Endothelial cell of umbilical vein (primary cell): ENCODE results near the gene DRP2. TPM values are rescaled to one million over a fixed set of nuclear protein-coding genes. Genes with fewer than 3 reads are reported as not detected.

ENCODE experiments used
- BruUV-seq: library from RNA; stranded (reverse); fragments of 400-500 nt; replicated peaks from 2 replicates; lab custom pipeline; 2021; lab: Mats Ljungman, UMichigan
- CTCF ChIA-PET: fragments of 300-600, 350-600 bp; sonication (Branson Sonifier 250); formaldehyde crosslinking; loops from one replicate; lab custom pipeline; 2021; ENCODE audit warnings: antibody characterized with exemption, inconsistent platforms; lab: Charles Lee
- POLR2A ChIA-PET: fragments of 300-600, 350-600 bp; sonication (Branson Sonifier 250); formaldehyde crosslinking; loops from one replicate; lab custom pipeline; 2021; ENCODE audit warnings: antibody characterized with exemption, inconsistent platforms; lab: Charles Lee
- DNase-seq: peaks from one replicate; pipeline ENCODE4 v3.0.0-alpha.2; 2011; ENCODE audit warnings: low read depth, low spot score
- FAIRE-seq: peaks from 2 replicates; lab custom pipeline; 2011; peaks lifted over from hg19 to GRCh38; lab: Jason Lieb, UNC
- H2AFZ ChIP-seq: 2 replicates; pipeline ENCODE4 v1.6.0; 2012; ENCODE audit warnings: low read depth, low read length, control low read depth, inconsistent platforms
- H3K27ac ChIP-seq: 2 replicates; pipeline ENCODE4 v1.5.1; 2011; ENCODE audit warnings: low read depth, mild to moderate bottlenecking, control low read depth, low read length, moderate library complexity; ENCODE audit not compliant: insufficient read depth
- H3K27me3 ChIP-seq, 2 experiments: 2 replicates each; pipeline versions ENCODE4 v1.6.0 to v1.6.1; 2011; ENCODE audit warnings: low read length in 2 of 2, mixed read lengths in 1 of 2; ENCODE audit not compliant: control insufficient read depth in 2 of 2, insufficient read depth in 2 of 2
- H3K36me3 ChIP-seq, 2 experiments: 2 replicates in 1 of 2; 3 replicates in 1 of 2; pipeline ENCODE4 v1.5.1; 2011; ENCODE audit warnings: low read length in 2 of 2, mild to moderate bottlenecking in 1 of 2, moderate library complexity in 1 of 2; ENCODE audit not compliant: control insufficient read depth in 2 of 2, insufficient read depth in 2 of 2; ENCODE audit errors: extremely low read depth in 1 of 2
- H3K4me1 ChIP-seq: 3 replicates; pipeline ENCODE4 v1.5.1; 2011; ENCODE audit warnings: mild to moderate bottlenecking, low read length; ENCODE audit not compliant: control insufficient read depth, insufficient read depth; ENCODE audit errors: extremely low read depth
- H3K4me2 ChIP-seq: 2 replicates; pipeline ENCODE4 v1.6.1; 2011; ENCODE audit warnings: low read length, control low read depth, mixed read lengths; ENCODE audit not compliant: insufficient read depth
- H3K4me3 ChIP-seq, 3 experiments: fragments of 200-600 bp in 1 of 3; sonication (generic), shearing (Covaris generic) in 1 of 3; replicated peaks in 1 of 3; 2 replicates each; pipeline ENCODE4 v1.5.1; 2011 to 2016; ENCODE audit warnings: control low read depth in 3 of 3, low read length in 3 of 3, mild to moderate bottlenecking in 2 of 3, inconsistent platforms in 1 of 3, low read depth in 1 of 3, moderate library complexity in 1 of 3; ENCODE audit not compliant: insufficient read depth in 1 of 3
- H3K79me2 ChIP-seq: 2 replicates; pipeline ENCODE4 v1.6.0; 2012; ENCODE audit warnings: low read length, inconsistent platforms; ENCODE audit not compliant: control insufficient read depth, insufficient read depth
- H3K9ac ChIP-seq: replicated peaks from 2 replicates; pipeline ENCODE3; 2011; ENCODE audit warnings: low read length, control low read depth; ENCODE audit not compliant: insufficient read depth; ENCODE audit errors: extremely low read depth
- H3K9me1 ChIP-seq: replicated peaks from 3 replicates; pipeline ENCODE4 v1.6.0; 2011; ENCODE audit warnings: mild to moderate bottlenecking, low read length; ENCODE audit not compliant: control insufficient read depth, insufficient read depth; ENCODE audit errors: extremely low read depth
- H3K9me3 ChIP-seq: replicated peaks from 2 replicates; pipeline ENCODE4 v1.5.1; 2012; ENCODE audit warnings: low read length, inconsistent platforms; ENCODE audit not compliant: control insufficient read depth, insufficient read depth
- H4K20me1 ChIP-seq: replicated peaks from 2 replicates; pipeline ENCODE3; 2011; ENCODE audit warnings: mild to moderate bottlenecking, low read length; ENCODE audit not compliant: control insufficient read depth, insufficient read depth; ENCODE audit errors: extremely low read depth
- EZH2 ChIP-seq: IDR thresholded peaks from 2 replicates; pipeline ENCODE4 v1.6.1; 2012; ENCODE audit warnings: borderline replicate concordance, low read depth, mild to moderate bottlenecking, moderate library complexity, low read length, inconsistent platforms; ENCODE audit not compliant: severe bottlenecking
- FOS ChIP-seq: IDR thresholded peaks from 2 replicates; pipeline ENCODE4 v1.6.1; 2011; ENCODE audit warnings: mild to moderate bottlenecking, low read length, moderate library complexity, borderline replicate concordance; ENCODE audit not compliant: insufficient read depth
- GATA2 ChIP-seq: IDR thresholded peaks from 2 replicates; pipeline ENCODE4 v1.7.0; 2011; ENCODE audit warnings: low read depth, mild to moderate bottlenecking, moderate library complexity, mixed read lengths, low read length; ENCODE audit not compliant: insufficient read length, insufficient read depth
- JUN ChIP-seq: IDR thresholded peaks from 2 replicates; pipeline ENCODE4 v1.6.1; 2011; ENCODE audit warnings: borderline replicate concordance, low read depth; ENCODE audit not compliant: insufficient read length, insufficient read depth
- MYC ChIP-seq: IDR thresholded peaks from one replicate; pipeline ENCODE4 v1.6.1; 2011; ENCODE audit warnings: mild to moderate bottlenecking, low read depth, low read length
- POLR2A ChIP-seq: IDR thresholded peaks from 2 replicates; pipeline ENCODE4 v1.6.1; 2012; ENCODE audit warnings: low read depth, mild to moderate bottlenecking, control low read depth, low read length
- POLR2AphosphoS5 ChIP-seq: IDR thresholded peaks from 2 replicates; pipeline ENCODE4 v1.6.1; 2012; ENCODE audit warnings: low read depth, mild to moderate bottlenecking, control low read depth, low read length, moderate library complexity; ENCODE audit not compliant: insufficient read depth
- dilution Hi-C: fragments of 300-500 bp; cut with MboI; formaldehyde crosslinking; loops from one replicate; pipeline ENCODE4 v1.15.0; 2019; ENCODE audit warnings: low sequenced_read_pairs; ENCODE audit not compliant: extremely low pct_ligation_motif_present
- intact Hi-C: fragments of 100-400 bp; cut with micrococcal nuclease; formaldehyde crosslinking; loops from one replicate; pipeline ENCODE4 v1.10.0; 2022
- polyA plus RNA-seq, 4 experiments: library from polyadenylated mRNA; depleted of rRNA in 3 of 4; stranded (reverse) in 3 of 4; unstranded in 1 of 4; fragments of >200 nt; gene quantifications; 2 replicates each; pipeline versions ENCODE4 v1.2.1 to v1.2.3, GENCODE V29; 2011 to 2012; ENCODE audit warnings: missing spikeins in 1 of 4
- total RNA-seq: library from RNA; stranded (reverse); gene quantifications from 2 replicates; pipeline ENCODE4 v1.2.3, GENCODE V29; 2021
- TF ChIP-seq, protein P1 (sequence below), 2 donors: IDR thresholded peaks; 1 replicate in 1 of 2; 2 replicates in 1 of 2; pipeline ENCODE4 v1.5.1; 2011; ENCODE audit warnings: low read length in 2 of 2, mild to moderate bottlenecking in 2 of 2, moderate library complexity in 2 of 2, control low read depth in 1 of 2, inconsistent platforms in 1 of 2, low read depth in 1 of 2; ENCODE audit not compliant: insufficient read depth in 1 of 2; ENCODE audit errors: extremely low read depth in 1 of 2
- TF ChIP-seq, protein P2 (sequence below): IDR thresholded peaks from 2 replicates; pipeline ENCODE4 v1.6.1; 2011; ENCODE audit not compliant: insufficient read depth, insufficient read length

The DRP2 gene
- total and polyA plus RNA-seq, 2 donors (not counting 3 experiments of a cell fraction or from before 2014, with no cell fraction given) = 0.17 to 0.31 TPM

DNA sequence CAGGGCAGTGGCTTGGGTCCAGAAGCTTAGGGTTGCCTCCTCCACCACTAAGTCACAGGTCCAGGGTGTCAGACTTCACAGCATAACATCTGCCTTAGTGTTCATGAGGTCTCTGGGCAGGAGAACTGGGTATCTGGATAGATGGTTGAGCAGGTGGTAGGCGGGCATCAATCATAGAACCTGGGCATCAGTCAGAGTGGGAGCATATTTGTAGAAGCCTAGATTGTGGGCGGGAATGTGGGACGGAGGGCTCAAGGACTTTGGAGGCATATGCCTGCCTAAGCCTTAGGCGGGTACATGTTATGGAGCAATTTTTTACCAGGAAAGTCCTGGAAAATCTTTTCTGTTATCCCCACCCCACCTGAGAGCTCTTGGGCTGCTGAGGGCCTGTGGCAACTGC, 43.0 kb downstream of the DRP2 start:
- dilution Hi-C loops = no loop called here
- Histone ChIP-seq H3K4me2 (no peak overlapping the region), H3K4me1 (peaks cover 7% of the 10 kb centered on the region), H3K27ac (no peak overlapping the region), H3K4me3 (no peak overlapping the region), H3K36me3 (no peaks in the 10 kb centered on the region), H3K9me3 (no peaks in the 10 kb centered on the region), H3K79me2 (no peaks in the 10 kb centered on the region), H3K27me3 (no peaks in the 10 kb centered on the region), H3K9me1 (no peaks in the 10 kb centered on the region), H3K9ac (no peak overlapping the region), H2AFZ (no peak overlapping the region), H4K20me1 (no peaks in the 10 kb centered on the region)
- FAIRE-seq = no peak
- intact Hi-C loops = no loop called here
- POLR2A ChIA-PET = no interaction called here
- CTCF ChIA-PET = interaction anchor here (1.4 kb wide), 1 partner anchor 25 kb away, joined by 4 read pairs; no protein-coding TSS in a partner anchor
- DNase-seq = no peak
- BruUV-seq = no TSS peak
- TF ChIP-seq GATA2 (no peak), POLR2A (no peak), MYC (no peak), POLR2AphosphoS5 (no peak), JUN (no peak), FOS (no peak), EZH2 (no peak)
- TF ChIP-seq, protein P1, sequence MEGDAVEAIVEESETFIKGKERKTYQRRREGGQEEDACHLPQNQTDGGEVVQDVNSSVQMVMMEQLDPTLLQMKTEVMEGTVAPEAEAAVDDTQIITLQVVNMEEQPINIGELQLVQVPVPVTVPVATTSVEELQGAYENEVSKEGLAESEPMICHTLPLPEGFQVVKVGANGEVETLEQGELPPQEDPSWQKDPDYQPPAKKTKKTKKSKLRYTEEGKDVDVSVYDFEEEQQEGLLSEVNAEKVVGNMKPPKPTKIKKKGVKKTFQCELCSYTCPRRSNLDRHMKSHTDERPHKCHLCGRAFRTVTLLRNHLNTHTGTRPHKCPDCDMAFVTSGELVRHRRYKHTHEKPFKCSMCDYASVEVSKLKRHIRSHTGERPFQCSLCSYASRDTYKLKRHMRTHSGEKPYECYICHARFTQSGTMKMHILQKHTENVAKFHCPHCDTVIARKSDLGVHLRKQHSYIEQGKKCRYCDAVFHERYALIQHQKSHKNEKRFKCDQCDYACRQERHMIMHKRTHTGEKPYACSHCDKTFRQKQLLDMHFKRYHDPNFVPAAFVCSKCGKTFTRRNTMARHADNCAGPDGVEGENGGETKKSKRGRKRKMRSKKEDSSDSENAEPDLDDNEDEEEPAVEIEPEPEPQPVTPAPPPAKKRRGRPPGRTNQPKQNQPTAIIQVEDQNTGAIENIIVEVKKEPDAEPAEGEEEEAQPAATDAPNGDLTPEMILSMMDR (IDR thresholded peaks at IDR 0.05; ENCODE audit: extremely low read depth in 1 of 2, insufficient read depth in 1 of 2, low read depth in 1 of 2, low read length in 2 of 2) = no peak
- TF ChIP-seq, protein P2, sequence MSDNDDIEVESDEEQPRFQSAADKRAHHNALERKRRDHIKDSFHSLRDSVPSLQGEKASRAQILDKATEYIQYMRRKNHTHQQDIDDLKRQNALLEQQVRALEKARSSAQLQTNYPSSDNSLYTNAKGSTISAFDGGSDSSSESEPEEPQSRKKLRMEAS = no peak
